ENCODE data around the gene CCR5. TPM values are rescaled to one million over a fixed set of nuclear protein-coding genes. Genes with fewer than 3 reads are reported as not detected.

Gene CCR5
- total and polyA plus RNA-seq, 9 of the 15 experiments (the other 6 are each of a cell fraction or from before 2014, with no cell fraction given) = not detected

DNA sequence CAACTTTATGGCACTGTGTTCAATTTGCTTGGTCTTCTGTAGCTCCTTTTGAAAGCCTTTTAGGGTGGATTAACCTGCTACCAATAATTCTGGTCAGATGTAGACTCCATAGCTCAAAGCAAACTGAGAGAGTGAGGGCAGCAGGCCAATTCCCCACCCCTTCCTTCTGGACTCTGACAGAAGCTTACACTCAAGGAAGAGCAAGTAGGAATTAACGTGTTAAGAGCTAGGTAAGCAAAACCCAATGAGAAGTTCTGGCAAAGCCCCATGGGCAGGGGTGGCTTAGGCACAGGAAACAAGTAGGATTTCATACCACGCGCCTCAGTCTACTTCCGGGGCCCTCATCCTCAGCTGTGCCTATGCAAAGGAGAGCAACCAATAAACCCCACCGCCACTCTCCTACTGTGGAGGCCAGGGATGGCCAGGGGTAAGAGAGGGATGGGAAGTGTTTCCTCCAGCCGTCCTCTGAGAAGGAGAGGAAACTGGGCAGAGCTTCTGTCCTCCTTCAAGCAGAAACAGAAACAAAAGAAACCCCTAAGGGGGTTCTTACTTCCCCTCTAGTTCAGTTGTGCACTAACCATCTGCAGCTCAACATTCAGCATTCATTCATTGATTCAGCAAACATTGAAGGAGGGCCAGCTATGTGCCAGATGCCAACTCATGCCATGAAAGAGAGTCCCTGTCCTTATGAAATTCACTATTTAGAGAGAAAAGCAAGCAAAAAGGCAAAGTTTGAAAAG lies 12.6 kb downstream of the CCR5 start:
- no peaks in the 10 kb centered on the region for H4K20me1 ChIP-seq (replicated peaks; ENCODE audit: control insufficient read depth, insufficient read depth, low read length)
- no peaks in the 10 kb centered on the region for H3K9me3 ChIP-seq (replicated peaks; ENCODE audit: control insufficient read depth, insufficient read depth, low read depth, low read length)
- no peak overlapping the region for H3K4me3 ChIP-seq
- no peak overlapping the region for H3K4me2 ChIP-seq (ENCODE audit: insufficient read depth, low read length)
- ChIA-PET POLR2A (interaction anchor here (0.5 to 1.5 kb wide), 9 partner anchors 11 to 1213 kb away, joined by 3 to 5 read pairs (median 3); partner anchors contain the start of genes CCR5AS and CCRL2), CTCF (ENCODE audit: low intra/inter-chr PET ratio) (no interaction called here)
- peaks cover 0 to 15% of the 10 kb centered on the region in 2 experiments; a peak in 2 of 5 replicates for H3K4me1 ChIP-seq (replicated peaks in 1 of 2; ENCODE audit: control insufficient read depth in 2 of 2, insufficient read depth in 2 of 2, low read length in 2 of 2)
- intact Hi-C loops (cut with micrococcal nuclease) (no loop called here), in situ Hi-C loops (cut with MboI) (no loop called here)
- FAIRE-seq (no peak), ATAC-seq (no peak), DNase-seq (ENCODE audit: extremely low read depth in 1 of 4, low spot score in 3 of 4) (no peak)
- 6% methylated on average over 6 of the region's 6 CpGs for WGBS (ENCODE audit: insufficient coverage, low coverage, missing lambda C conversion rate)
- no peaks in the 10 kb centered on the region for H3K9me1 ChIP-seq (ENCODE audit: control insufficient read depth, insufficient read depth, low read length)
- H3K9ac ChIP-seq (ENCODE audit: insufficient read depth in 1 of 2, low read depth in 2 of 2, low read length in 2 of 2) = no peak overlapping the region
- no peak overlapping the region for H2AFZ ChIP-seq (ENCODE audit: low read depth, low read length)
- H3K36me3 ChIP-seq (ENCODE audit: control insufficient read depth, insufficient read depth, low read length) = no peaks in the 10 kb centered on the region
- no peak overlapping the region for H3K27ac ChIP-seq (ENCODE audit: extremely low read depth, low read depth, low read length)
- TF ChIP-seq YY1 (IDR thresholded peaks at IDR 0.05; ENCODE audit: borderline replicate concordance in 1 of 3, control insufficient read depth in 1 of 3, extremely low read depth in 1 of 3, insufficient read depth in 3 of 3, insufficient read length in 1 of 3, insufficient replicate concordance in 2 of 3, low read depth in 1 of 3, low read length in 2 of 3) (no peak), NFXL1 (CRISPR knock-in tag; IDR thresholded peaks at IDR 0.05) (no peak)
- H3K27me3 ChIP-seq (ENCODE audit: control insufficient read depth in 2 of 2, insufficient read depth in 2 of 2, low read length in 2 of 2) = peaks cover 0 to 4% of the 10 kb centered on the region in 2 experiments; a peak in 1 of 5 replicates
- H3K79me2 ChIP-seq (ENCODE audit: control insufficient read depth, insufficient read depth, low read length) = no peaks in the 10 kb centered on the region
- BruUV-seq (replicated peaks) = no TSS peak

- Histone ChIP-seq H3K79me2 (ENCODE audit: control insufficient read depth, insufficient read depth, low read length) (no peaks in the 10 kb centered on the region), H3K4me3 (no peak overlapping the region), H3K27me3 (ENCODE audit: control insufficient read depth in 2 of 2, insufficient read depth in 2 of 2, low read length in 2 of 2) (peaks cover 0 to 4% of the 10 kb centered on the region in 2 experiments; a peak in 1 of 5 replicates), H3K4me2 (ENCODE audit: insufficient read depth, low read length) (no peak overlapping the region), H2AFZ (ENCODE audit: low read depth, low read length) (no peak overlapping the region), H3K4me1 (replicated peaks in 1 of 2; ENCODE audit: control insufficient read depth in 2 of 2, insufficient read depth in 2 of 2, low read length in 2 of 2) (peaks cover 0 to 15% of the 10 kb centered on the region in 2 experiments; a peak in 2 of 5 replicates), H3K9me3 (replicated peaks; ENCODE audit: control insufficient read depth, insufficient read depth, low read depth, low read length) (no peaks in the 10 kb centered on the region), H3K36me3 (ENCODE audit: control insufficient read depth, insufficient read depth, low read length) (no peaks in the 10 kb centered on the region), H3K9me1 (ENCODE audit: control insufficient read depth, insufficient read depth, low read length) (no peaks in the 10 kb centered on the region), H4K20me1 (replicated peaks; ENCODE audit: control insufficient read depth, insufficient read depth, low read length) (no peaks in the 10 kb centered on the region), H3K9ac (ENCODE audit: insufficient read depth in 1 of 2, low read depth in 2 of 2, low read length in 2 of 2) (no peak overlapping the region), H3K27ac (ENCODE audit: extremely low read depth, low read depth, low read length) (no peak overlapping the region)
- no TSS peak for BruUV-seq (replicated peaks)
- no peak for ATAC-seq
- intact Hi-C loops (cut with micrococcal nuclease) = no loop called here
- WGBS (ENCODE audit: insufficient coverage, low coverage, missing lambda C conversion rate) = 5% methylated on average over 5 of the region's 5 CpGs
- FAIRE-seq = no peak
- in situ Hi-C loops (cut with MboI) = no loop called here
- no peak for DNase-seq (ENCODE audit: extremely low read depth in 1 of 4, low spot score in 3 of 4)
- POLR2A ChIA-PET = interaction anchor here (0.6 to 1.2 kb wide), 5 partner anchors 10 to 165 kb away, joined by 3 to 5 read pairs (median 3); no protein-coding TSS in a partner anchor
- CTCF ChIA-PET (ENCODE audit: low intra/inter-chr PET ratio) = no interaction called here
- TF ChIP-seq, protein P1, sequence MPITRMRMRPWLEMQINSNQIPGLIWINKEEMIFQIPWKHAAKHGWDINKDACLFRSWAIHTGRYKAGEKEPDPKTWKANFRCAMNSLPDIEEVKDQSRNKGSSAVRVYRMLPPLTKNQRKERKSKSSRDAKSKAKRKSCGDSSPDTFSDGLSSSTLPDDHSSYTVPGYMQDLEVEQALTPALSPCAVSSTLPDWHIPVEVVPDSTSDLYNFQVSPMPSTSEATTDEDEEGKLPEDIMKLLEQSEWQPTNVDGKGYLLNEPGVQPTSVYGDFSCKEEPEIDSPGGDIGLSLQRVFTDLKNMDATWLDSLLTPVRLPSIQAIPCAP (CRISPR knock-in tag; IDR thresholded peaks at IDR 0.05; ENCODE audit: borderline replicate concordance) = no peak
- TF ChIP-seq, protein P2, sequence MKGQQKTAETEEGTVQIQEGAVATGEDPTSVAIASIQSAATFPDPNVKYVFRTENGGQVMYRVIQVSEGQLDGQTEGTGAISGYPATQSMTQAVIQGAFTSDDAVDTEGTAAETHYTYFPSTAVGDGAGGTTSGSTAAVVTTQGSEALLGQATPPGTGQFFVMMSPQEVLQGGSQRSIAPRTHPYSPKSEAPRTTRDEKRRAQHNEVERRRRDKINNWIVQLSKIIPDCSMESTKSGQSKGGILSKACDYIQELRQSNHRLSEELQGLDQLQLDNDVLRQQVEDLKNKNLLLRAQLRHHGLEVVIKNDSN (CRISPR knock-in tag; IDR thresholded peaks at IDR 0.05) = no peak
- TF ChIP-seq KLF10 (CRISPR knock-in tag; IDR thresholded peaks at IDR 0.05) (no peak), FOXP1 (CRISPR knock-in tag; IDR thresholded peaks at IDR 0.05) (no peak), ZNF134 (CRISPR knock-in tag; conservative IDR thresholded peaks at IDR 0.05) (no peak), TEAD4 (IDR thresholded peaks at IDR 0.05; ENCODE audit: low read length) (no peak), TEAD4 (CRISPR knock-in tag; IDR thresholded peaks at IDR 0.05; ENCODE audit: borderline replicate concordance) (no peak), MEF2D (tag; conservative IDR thresholded peaks at IDR 0.05; ENCODE audit: low read depth) (no peak)
Measured at GRCh38 chr3:46383951-46384330, 13.2 kb downstream of the CCR5 start.

Data from K562 (cell line).